ENCODE results near the gene MAGI2. TPM values are rescaled to one million over a fixed set of nuclear protein-coding genes. Genes with fewer than 3 reads are reported as not detected.

The MAGI2 gene
- total and polyA plus RNA-seq, 2 donors (not counting 3 experiments of a cell fraction or from before 2014, with no cell fraction given), result 0.28 to 6.0 TPM

GRCh38 chr7:78662939-78663338, 790.5 kb downstream of the MAGI2 start:
- FAIRE-seq, result no peak
- Histone ChIP-seq H3K4me1 (ENCODE audit: control insufficient read depth, extremely low read depth, insufficient read depth, low read length) (no peaks in the 10 kb centered on the region), H3K9ac (replicated peaks; ENCODE audit: extremely low read depth, insufficient read depth, low read length) (no peak overlapping the region), H3K4me2 (ENCODE audit: insufficient read depth, low read length) (no peak overlapping the region), H3K27ac (ENCODE audit: insufficient read depth, low read depth, low read length) (no peak overlapping the region), H3K9me3 (replicated peaks; ENCODE audit: control insufficient read depth, insufficient read depth, low read length) (no peaks in the 10 kb centered on the region), H3K36me3 (ENCODE audit: control insufficient read depth in 2 of 2, extremely low read depth in 1 of 2, insufficient read depth in 2 of 2, low read length in 2 of 2) (no peaks in the 10 kb centered on the region), H3K27me3 (ENCODE audit: control insufficient read depth in 2 of 2, insufficient read depth in 2 of 2, low read length in 2 of 2) (no peaks in the 10 kb centered on the region), H3K4me3 (replicated peaks in 1 of 3; ENCODE audit: insufficient read depth in 1 of 3, low read depth in 1 of 3, low read length in 3 of 3) (no peak overlapping the region), H3K9me1 (replicated peaks; ENCODE audit: control insufficient read depth, extremely low read depth, insufficient read depth, low read length) (no peaks in the 10 kb centered on the region), H4K20me1 (replicated peaks; ENCODE audit: control insufficient read depth, extremely low read depth, insufficient read depth, low read length) (no peaks in the 10 kb centered on the region), H2AFZ (ENCODE audit: low read depth, low read length) (no peak overlapping the region), H3K79me2 (ENCODE audit: control insufficient read depth, insufficient read depth, low read length) (no peaks in the 10 kb centered on the region)
- ChIA-PET POLR2A (no interaction called here), CTCF (no interaction called here)
- TF ChIP-seq GATA2 (IDR thresholded peaks at IDR 0.05; ENCODE audit: insufficient read depth, insufficient read length, low read depth, low read length) (no peak), JUN (IDR thresholded peaks at IDR 0.05; ENCODE audit: borderline replicate concordance, insufficient read depth, insufficient read length, low read depth) (no peak), POLR2A (IDR thresholded peaks at IDR 0.05; ENCODE audit: low read depth, low read length) (no peak), POLR2AphosphoS5 (IDR thresholded peaks at IDR 0.05; ENCODE audit: insufficient read depth, low read depth, low read length) (no peak), MAX (IDR thresholded peaks at IDR 0.05; ENCODE audit: insufficient read depth, insufficient read length) (no peak), MYC (IDR thresholded peaks at IDR 0.05; ENCODE audit: low read depth, low read length) (no peak), FOS (IDR thresholded peaks at IDR 0.05; ENCODE audit: borderline replicate concordance, insufficient read depth, low read length) (no peak), EZH2 (IDR thresholded peaks at IDR 0.05; ENCODE audit: borderline replicate concordance, low read depth, low read length, severe bottlenecking) (no peak)
- intact Hi-C loops (cut with micrococcal nuclease) (no loop called here), dilution Hi-C loops (cut with MboI; ENCODE audit: extremely low pct_ligation_motif_present, low sequenced_read_pairs) (no loop called here)
- DNase-seq (ENCODE audit: low read depth, low spot score), result no peak
- BruUV-seq (replicated peaks), result no TSS peak

- Histone ChIP-seq H3K27ac (ENCODE audit: insufficient read depth, low read depth, low read length) (no peak overlapping the region), H3K36me3 (ENCODE audit: control insufficient read depth in 2 of 2, extremely low read depth in 1 of 2, insufficient read depth in 2 of 2, low read length in 2 of 2) (no peaks in the 10 kb centered on the region), H3K79me2 (ENCODE audit: control insufficient read depth, insufficient read depth, low read length) (no peaks in the 10 kb centered on the region), H2AFZ (ENCODE audit: low read depth, low read length) (no peak overlapping the region), H3K4me2 (ENCODE audit: insufficient read depth, low read length) (no peak overlapping the region), H3K4me1 (ENCODE audit: control insufficient read depth, extremely low read depth, insufficient read depth, low read length) (no peaks in the 10 kb centered on the region), H3K27me3 (ENCODE audit: control insufficient read depth in 2 of 2, insufficient read depth in 2 of 2, low read length in 2 of 2) (no peaks in the 10 kb centered on the region), H3K9ac (replicated peaks; ENCODE audit: extremely low read depth, insufficient read depth, low read length) (no peak overlapping the region), H3K4me3 (replicated peaks in 1 of 3; ENCODE audit: insufficient read depth in 1 of 3, low read depth in 1 of 3, low read length in 3 of 3) (no peak overlapping the region), H3K9me1 (replicated peaks; ENCODE audit: control insufficient read depth, extremely low read depth, insufficient read depth, low read length) (no peaks in the 10 kb centered on the region), H3K9me3 (replicated peaks; ENCODE audit: control insufficient read depth, insufficient read depth, low read length) (no peaks in the 10 kb centered on the region), H4K20me1 (replicated peaks; ENCODE audit: control insufficient read depth, extremely low read depth, insufficient read depth, low read length) (no peaks in the 10 kb centered on the region)
- BruUV-seq (replicated peaks), result no TSS peak
- dilution Hi-C loops (cut with MboI; ENCODE audit: extremely low pct_ligation_motif_present, low sequenced_read_pairs), result no loop called here
- CTCF ChIA-PET, result no interaction called here
- DNase-seq (ENCODE audit: low read depth, low spot score), result no peak
- POLR2A ChIA-PET, result no interaction called here
- intact Hi-C loops (cut with micrococcal nuclease), result no loop called here
- no peak for FAIRE-seq
- no peak for TF ChIP-seq GATA2 (IDR thresholded peaks at IDR 0.05; ENCODE audit: insufficient read depth, insufficient read length, low read depth, low read length)
- no peak for TF ChIP-seq EZH2 (IDR thresholded peaks at IDR 0.05; ENCODE audit: borderline replicate concordance, low read depth, low read length, severe bottlenecking)
- TF ChIP-seq JUN (IDR thresholded peaks at IDR 0.05; ENCODE audit: borderline replicate concordance, insufficient read depth, insufficient read length, low read depth), result no peak
- no peak for TF ChIP-seq POLR2A (IDR thresholded peaks at IDR 0.05; ENCODE audit: low read depth, low read length)
- no peak for TF ChIP-seq MYC (IDR thresholded peaks at IDR 0.05; ENCODE audit: low read depth, low read length)
- no peak for TF ChIP-seq MAX (IDR thresholded peaks at IDR 0.05; ENCODE audit: insufficient read depth, insufficient read length)
- no peak for TF ChIP-seq FOS (IDR thresholded peaks at IDR 0.05; ENCODE audit: borderline replicate concordance, insufficient read depth, low read length)
- TF ChIP-seq CTCF (IDR thresholded peaks at IDR 0.05; ENCODE audit: extremely low read depth in 1 of 2, insufficient read depth in 1 of 2, low read depth in 1 of 2, low read length in 2 of 2), result no peak
- TF ChIP-seq POLR2AphosphoS5 (IDR thresholded peaks at IDR 0.05; ENCODE audit: insufficient read depth, low read depth, low read length), result no peak
These were observed 803.5 kb downstream of the MAGI2 start for GRCh38 chr7:78649976-78650375.
